Measurements from ENCODE around the gene MMD2.
"Not testable (repeated sequence)": the region's sequence is repeated elsewhere in the genome, so short reads cannot be mapped to it uniquely, and the experiment has no call there.

MMD2 gene

GRCh38 chr7:4958477-4959301, at the start of gene MMD2:
MMD2 (minus strand) TSS chr7:4959187; CDS start chr7:4959017, 170 bp downstream.
- DNase-seq: peak; percentile 7

GRCh38 chr7:5005066-5005465, 46.1 kb upstream of the MMD2 start:
- no peak for DNase-seq

- no peak for DNase-seq
Observed at GRCh38 chr7:5001911-5002310, 42.9 kb upstream of the MMD2 start.

GRCh38 chr7:5001003-5001402, 42.0 kb upstream of the MMD2 start:
- DNase-seq: no peak

- DNase-seq: no peak
Observed at GRCh38 chr7:4999369-4999950, 40.5 kb upstream of the MMD2 start.

- DNase-seq: peak; percentile 7
Observed at GRCh38 chr7:4998910-4999309, 39.9 kb upstream of the MMD2 start.

- no peak for DNase-seq
Observed at GRCh38 chr7:4998244-4998643, 39.3 kb upstream of the MMD2 start.

- no peak for DNase-seq
Observed at GRCh38 chr7:4996696-4997222, 37.8 kb upstream of the MMD2 start.

GRCh38 chr7:4995429-4995969, 36.5 kb upstream of the MMD2 start:
- no peak for DNase-seq

- no peak for DNase-seq
Observed at GRCh38 chr7:4993471-4993870, 34.5 kb upstream of the MMD2 start.

- DNase-seq: peak; percentile 11
Observed at GRCh38 chr7:4982741-4983140, 23.8 kb upstream of the MMD2 start.

GRCh38 chr7:4981295-4981890, 22.4 kb upstream of the MMD2 start:
- DNase-seq: not testable (repeated sequence)

- DNase-seq: not testable (repeated sequence)
Observed at GRCh38 chr7:4975626-4976025, 16.6 kb upstream of the MMD2 start.

GRCh38 chr7:4973728-4974198, 14.8 kb upstream of the MMD2 start:
- peak; percentile 94 for DNase-seq

- DNase-seq: not testable (repeated sequence)
Observed at GRCh38 chr7:4972446-4972845, 13.5 kb upstream of the MMD2 start.

GRCh38 chr7:4965295-4966022, 6.5 kb upstream of the MMD2 start:
- DNase-seq: no peak

GRCh38 chr7:4964506-4964905, 5.5 kb upstream of the MMD2 start:
- no peak for DNase-seq

- no peak for DNase-seq
Observed at GRCh38 chr7:4962872-4963775, 4.1 kb upstream of the MMD2 start.

- DNase-seq: no peak
Observed at GRCh38 chr7:4960363-4960762, 1.4 kb upstream of the MMD2 start.

- no peak for DNase-seq
Observed at GRCh38 chr7:4959893-4960292, 906 bp upstream of the MMD2 start.

- DNase-seq: no peak
Observed at GRCh38 chr7:4959306-4959705, 319 bp upstream of the MMD2 start.
